Endothelial cell of umbilical vein (primary cell): ENCODE measurements around the gene NR3C2. TPM values are rescaled to one million over a fixed set of nuclear protein-coding genes. Genes with fewer than 3 reads are reported as not detected.

Experiments
- BruUV-seq: library from RNA; stranded (reverse); fragments of 400-500 nt; replicated peaks from 2 replicates; lab custom pipeline; 2021; lab: Mats Ljungman, UMichigan
- CTCF ChIA-PET: fragments of 300-600, 350-600 bp; sonication (Branson Sonifier 250); formaldehyde crosslinking; loops from one replicate; lab custom pipeline; 2021; ENCODE audit warnings: antibody characterized with exemption, inconsistent platforms; lab: Charles Lee
- POLR2A ChIA-PET: fragments of 300-600, 350-600 bp; sonication (Branson Sonifier 250); formaldehyde crosslinking; loops from one replicate; lab custom pipeline; 2021; ENCODE audit warnings: antibody characterized with exemption, inconsistent platforms; lab: Charles Lee
- DNase-seq: peaks from one replicate; pipeline ENCODE4 v3.0.0-alpha.2; 2011; ENCODE audit warnings: low read depth, low spot score
- FAIRE-seq: peaks from 2 replicates; lab custom pipeline; 2011; peaks lifted over from hg19 to GRCh38; lab: Jason Lieb, UNC
- H2AFZ ChIP-seq: 2 replicates; pipeline ENCODE4 v1.6.0; 2012; ENCODE audit warnings: low read depth, low read length, control low read depth, inconsistent platforms
- H3K27ac ChIP-seq: 2 replicates; pipeline ENCODE4 v1.5.1; 2011; ENCODE audit warnings: low read depth, mild to moderate bottlenecking, control low read depth, low read length, moderate library complexity; ENCODE audit not compliant: insufficient read depth
- H3K27me3 ChIP-seq, 2 experiments: 2 replicates each; pipeline versions ENCODE4 v1.6.0 to v1.6.1; 2011; ENCODE audit warnings: low read length in 2 of 2, mixed read lengths in 1 of 2; ENCODE audit not compliant: control insufficient read depth in 2 of 2, insufficient read depth in 2 of 2
- H3K36me3 ChIP-seq, 2 experiments: 2 replicates in 1 of 2; 3 replicates in 1 of 2; pipeline ENCODE4 v1.5.1; 2011; ENCODE audit warnings: low read length in 2 of 2, mild to moderate bottlenecking in 1 of 2, moderate library complexity in 1 of 2; ENCODE audit not compliant: control insufficient read depth in 2 of 2, insufficient read depth in 2 of 2; ENCODE audit errors: extremely low read depth in 1 of 2
- H3K4me1 ChIP-seq: 3 replicates; pipeline ENCODE4 v1.5.1; 2011; ENCODE audit warnings: mild to moderate bottlenecking, low read length; ENCODE audit not compliant: control insufficient read depth, insufficient read depth; ENCODE audit errors: extremely low read depth
- H3K4me2 ChIP-seq: 2 replicates; pipeline ENCODE4 v1.6.1; 2011; ENCODE audit warnings: low read length, control low read depth, mixed read lengths; ENCODE audit not compliant: insufficient read depth
- H3K4me3 ChIP-seq, 3 experiments: fragments of 200-600 bp in 1 of 3; sonication (generic), shearing (Covaris generic) in 1 of 3; replicated peaks in 1 of 3; 2 replicates each; pipeline ENCODE4 v1.5.1; 2011 to 2016; ENCODE audit warnings: control low read depth in 3 of 3, low read length in 3 of 3, mild to moderate bottlenecking in 2 of 3, inconsistent platforms in 1 of 3, low read depth in 1 of 3, moderate library complexity in 1 of 3; ENCODE audit not compliant: insufficient read depth in 1 of 3
- H3K79me2 ChIP-seq: 2 replicates; pipeline ENCODE4 v1.6.0; 2012; ENCODE audit warnings: low read length, inconsistent platforms; ENCODE audit not compliant: control insufficient read depth, insufficient read depth
- H3K9ac ChIP-seq: replicated peaks from 2 replicates; pipeline ENCODE3; 2011; ENCODE audit warnings: low read length, control low read depth; ENCODE audit not compliant: insufficient read depth; ENCODE audit errors: extremely low read depth
- H3K9me1 ChIP-seq: replicated peaks from 3 replicates; pipeline ENCODE4 v1.6.0; 2011; ENCODE audit warnings: mild to moderate bottlenecking, low read length; ENCODE audit not compliant: control insufficient read depth, insufficient read depth; ENCODE audit errors: extremely low read depth
- H3K9me3 ChIP-seq: replicated peaks from 2 replicates; pipeline ENCODE4 v1.5.1; 2012; ENCODE audit warnings: low read length, inconsistent platforms; ENCODE audit not compliant: control insufficient read depth, insufficient read depth
- H4K20me1 ChIP-seq: replicated peaks from 2 replicates; pipeline ENCODE3; 2011; ENCODE audit warnings: mild to moderate bottlenecking, low read length; ENCODE audit not compliant: control insufficient read depth, insufficient read depth; ENCODE audit errors: extremely low read depth
- EZH2 ChIP-seq: IDR thresholded peaks from 2 replicates; pipeline ENCODE4 v1.6.1; 2012; ENCODE audit warnings: borderline replicate concordance, low read depth, mild to moderate bottlenecking, moderate library complexity, low read length, inconsistent platforms; ENCODE audit not compliant: severe bottlenecking
- FOS ChIP-seq: IDR thresholded peaks from 2 replicates; pipeline ENCODE4 v1.6.1; 2011; ENCODE audit warnings: mild to moderate bottlenecking, low read length, moderate library complexity, borderline replicate concordance; ENCODE audit not compliant: insufficient read depth
- GATA2 ChIP-seq: IDR thresholded peaks from 2 replicates; pipeline ENCODE4 v1.7.0; 2011; ENCODE audit warnings: low read depth, mild to moderate bottlenecking, moderate library complexity, mixed read lengths, low read length; ENCODE audit not compliant: insufficient read length, insufficient read depth
- JUN ChIP-seq: IDR thresholded peaks from 2 replicates; pipeline ENCODE4 v1.6.1; 2011; ENCODE audit warnings: borderline replicate concordance, low read depth; ENCODE audit not compliant: insufficient read length, insufficient read depth
- MYC ChIP-seq: IDR thresholded peaks from one replicate; pipeline ENCODE4 v1.6.1; 2011; ENCODE audit warnings: mild to moderate bottlenecking, low read depth, low read length
- POLR2A ChIP-seq: IDR thresholded peaks from 2 replicates; pipeline ENCODE4 v1.6.1; 2012; ENCODE audit warnings: low read depth, mild to moderate bottlenecking, control low read depth, low read length
- POLR2AphosphoS5 ChIP-seq: IDR thresholded peaks from 2 replicates; pipeline ENCODE4 v1.6.1; 2012; ENCODE audit warnings: low read depth, mild to moderate bottlenecking, control low read depth, low read length, moderate library complexity; ENCODE audit not compliant: insufficient read depth
- dilution Hi-C: fragments of 300-500 bp; cut with MboI; formaldehyde crosslinking; loops from one replicate; pipeline ENCODE4 v1.15.0; 2019; ENCODE audit warnings: low sequenced_read_pairs; ENCODE audit not compliant: extremely low pct_ligation_motif_present
- intact Hi-C: fragments of 100-400 bp; cut with micrococcal nuclease; formaldehyde crosslinking; loops from one replicate; pipeline ENCODE4 v1.10.0; 2022
- polyA plus RNA-seq, 4 experiments: library from polyadenylated mRNA; depleted of rRNA in 3 of 4; stranded (reverse) in 3 of 4; unstranded in 1 of 4; fragments of >200 nt; gene quantifications; 2 replicates each; pipeline versions ENCODE4 v1.2.1 to v1.2.3, GENCODE V29; 2011 to 2012; ENCODE audit warnings: missing spikeins in 1 of 4
- total RNA-seq: library from RNA; stranded (reverse); gene quantifications from 2 replicates; pipeline ENCODE4 v1.2.3, GENCODE V29; 2021
- TF ChIP-seq, protein P1 (sequence below), 2 donors: IDR thresholded peaks; 1 replicate in 1 of 2; 2 replicates in 1 of 2; pipeline ENCODE4 v1.5.1; 2011; ENCODE audit warnings: low read length in 2 of 2, mild to moderate bottlenecking in 2 of 2, moderate library complexity in 2 of 2, control low read depth in 1 of 2, inconsistent platforms in 1 of 2, low read depth in 1 of 2; ENCODE audit not compliant: insufficient read depth in 1 of 2; ENCODE audit errors: extremely low read depth in 1 of 2
- TF ChIP-seq, protein P2 (sequence below): IDR thresholded peaks from 2 replicates; pipeline ENCODE4 v1.6.1; 2011; ENCODE audit not compliant: insufficient read depth, insufficient read length

NR3C2 gene
- total and polyA plus RNA-seq, 2 donors (not counting 3 experiments of a cell fraction or from before 2014, with no cell fraction given), result 4.8 to 16.4 TPM

DNA sequence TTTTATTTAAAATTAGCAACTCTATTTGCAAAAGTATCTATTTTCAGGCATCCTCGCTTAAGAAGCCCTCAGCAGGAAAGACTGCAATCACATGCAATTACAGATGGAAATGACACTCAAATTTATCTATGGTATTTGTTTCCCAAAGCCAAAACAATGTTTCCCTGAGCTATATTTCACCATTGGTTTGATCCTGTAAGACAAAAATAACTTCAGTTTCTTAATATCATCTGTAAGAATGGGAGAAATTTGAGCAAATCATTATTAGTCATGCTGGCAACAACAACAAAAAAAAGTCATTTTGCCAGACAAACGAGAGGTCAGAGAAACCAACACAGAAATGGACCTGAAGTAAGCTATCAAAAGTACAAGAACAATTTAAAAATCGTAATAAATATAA lies 204.1 kb downstream of the NR3C2 start:
- FAIRE-seq, result no peak
- no peaks in the 10 kb centered on the region for H4K20me1 ChIP-seq
- no TSS peak for BruUV-seq
- no peak overlapping the region for H3K9ac ChIP-seq
- dilution Hi-C loops, result no loop called here
- no peak overlapping the region for H2AFZ ChIP-seq
- H3K79me2 ChIP-seq, result no peaks in the 10 kb centered on the region
- TF ChIP-seq MYC (no peak), JUN (no peak), EZH2 (no peak), POLR2A (no peak), POLR2AphosphoS5 (no peak), GATA2 (no peak), FOS (no peak)
- TF ChIP-seq, protein P1, sequence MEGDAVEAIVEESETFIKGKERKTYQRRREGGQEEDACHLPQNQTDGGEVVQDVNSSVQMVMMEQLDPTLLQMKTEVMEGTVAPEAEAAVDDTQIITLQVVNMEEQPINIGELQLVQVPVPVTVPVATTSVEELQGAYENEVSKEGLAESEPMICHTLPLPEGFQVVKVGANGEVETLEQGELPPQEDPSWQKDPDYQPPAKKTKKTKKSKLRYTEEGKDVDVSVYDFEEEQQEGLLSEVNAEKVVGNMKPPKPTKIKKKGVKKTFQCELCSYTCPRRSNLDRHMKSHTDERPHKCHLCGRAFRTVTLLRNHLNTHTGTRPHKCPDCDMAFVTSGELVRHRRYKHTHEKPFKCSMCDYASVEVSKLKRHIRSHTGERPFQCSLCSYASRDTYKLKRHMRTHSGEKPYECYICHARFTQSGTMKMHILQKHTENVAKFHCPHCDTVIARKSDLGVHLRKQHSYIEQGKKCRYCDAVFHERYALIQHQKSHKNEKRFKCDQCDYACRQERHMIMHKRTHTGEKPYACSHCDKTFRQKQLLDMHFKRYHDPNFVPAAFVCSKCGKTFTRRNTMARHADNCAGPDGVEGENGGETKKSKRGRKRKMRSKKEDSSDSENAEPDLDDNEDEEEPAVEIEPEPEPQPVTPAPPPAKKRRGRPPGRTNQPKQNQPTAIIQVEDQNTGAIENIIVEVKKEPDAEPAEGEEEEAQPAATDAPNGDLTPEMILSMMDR (IDR thresholded peaks at IDR 0.05; ENCODE audit: extremely low read depth in 1 of 2, insufficient read depth in 1 of 2, low read depth in 1 of 2, low read length in 2 of 2), result no peak
- TF ChIP-seq, protein P2, sequence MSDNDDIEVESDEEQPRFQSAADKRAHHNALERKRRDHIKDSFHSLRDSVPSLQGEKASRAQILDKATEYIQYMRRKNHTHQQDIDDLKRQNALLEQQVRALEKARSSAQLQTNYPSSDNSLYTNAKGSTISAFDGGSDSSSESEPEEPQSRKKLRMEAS, result no peak
- H3K9me3 ChIP-seq, result no peaks in the 10 kb centered on the region
- no peak for DNase-seq
- H3K36me3 ChIP-seq, result no peaks in the 10 kb centered on the region
- no peak overlapping the region for H3K4me2 ChIP-seq
- H3K9me1 ChIP-seq, result no peaks in the 10 kb centered on the region
- CTCF ChIA-PET, result interaction anchor here (1.2 to 1.4 kb wide), 2 partner anchors 14 to 15 kb away, joined by 3 to 4 read pairs; no protein-coding TSS in a partner anchor
- no peaks in the 10 kb centered on the region for H3K4me1 ChIP-seq
- H3K27ac ChIP-seq, result no peak overlapping the region
- H3K27me3 ChIP-seq, result no peaks in the 10 kb centered on the region
- intact Hi-C loops, result no loop called here
- H3K4me3 ChIP-seq, result no peak overlapping the region
- POLR2A ChIA-PET, result no interaction called here
